Adrenal gland (tissue), 5 donors: Measurements from ENCODE around the gene DVL3.

Experiments used
- CTCF ChIP-seq, 6 experiments: fragments of 450-650 bp in 4 of 6; fragments of 200-600 bp in 2 of 6; sonication (generic) in 1 of 6; IDR thresholded peaks; 1 replicate in 5 of 6; 2 replicates in 1 of 6; pipeline versions ENCODE4 v1.5.1 to v1.8.0; 2016 to 2021; ENCODE audit warnings: antibody characterized with exemption in 6 of 6, mild to moderate bottlenecking in 2 of 6, moderate library complexity in 1 of 6
- POLR2A ChIP-seq, 2 donors: fragments of 450-650 bp; IDR thresholded peaks; one replicate each; pipeline ENCODE4 v1.6.1; 2017; ENCODE audit warnings: antibody characterized with exemption in 2 of 2, mild to moderate bottlenecking in 2 of 2, moderate library complexity in 1 of 2
- donor health status: DM: no; HTN: no; CAD: no.

GRCh38 chr3:184158404-184158803 lies 3.2 kb downstream of the DVL3 start:
- TF ChIP-seq CTCF (IDR thresholded peaks at IDR 0.05) = no peak
- TF ChIP-seq POLR2A (IDR thresholded peaks at IDR 0.05) = no peak
